ENCODE results near the gene NT5DC3.

NT5DC3 gene

GRCh38 chr12:103758310-103759089, 82.5 kb downstream of the NT5DC3 start:
- FAIRE-seq: no peak

GRCh38 chr12:103757248-103757647, 83.8 kb downstream of the NT5DC3 start:
- no peak for DNase-seq (ENCODE audit: insufficient read length, low spot score)
- FAIRE-seq: no peak

More at GRCh38 chr12:103758310-103759089, 82.5 kb downstream of the NT5DC3 start:
- DNase-seq (ENCODE audit: insufficient read length, low spot score): no peak

DNA sequence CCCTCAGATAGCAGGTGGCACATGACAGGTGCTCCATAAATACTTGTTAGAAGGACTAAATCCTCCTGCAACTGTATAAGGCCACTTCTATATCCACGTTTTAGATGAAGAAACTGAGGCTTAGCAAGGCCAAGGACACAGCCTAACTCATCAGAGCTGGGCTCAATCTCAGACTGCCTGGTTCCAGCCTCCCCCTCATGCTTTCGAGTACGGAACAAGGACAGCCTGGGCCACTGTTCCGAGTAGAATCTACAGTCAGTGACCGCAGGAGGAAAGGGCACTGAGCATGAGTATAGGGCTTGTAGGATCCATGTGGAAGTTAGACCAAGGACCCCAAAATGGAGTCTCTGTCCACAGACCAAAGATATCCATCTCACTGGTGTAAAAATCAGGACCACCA, 84.6 kb downstream of the NT5DC3 start:
- no peak for FAIRE-seq
- no peak for DNase-seq (ENCODE audit: insufficient read length, low spot score)

DNA sequence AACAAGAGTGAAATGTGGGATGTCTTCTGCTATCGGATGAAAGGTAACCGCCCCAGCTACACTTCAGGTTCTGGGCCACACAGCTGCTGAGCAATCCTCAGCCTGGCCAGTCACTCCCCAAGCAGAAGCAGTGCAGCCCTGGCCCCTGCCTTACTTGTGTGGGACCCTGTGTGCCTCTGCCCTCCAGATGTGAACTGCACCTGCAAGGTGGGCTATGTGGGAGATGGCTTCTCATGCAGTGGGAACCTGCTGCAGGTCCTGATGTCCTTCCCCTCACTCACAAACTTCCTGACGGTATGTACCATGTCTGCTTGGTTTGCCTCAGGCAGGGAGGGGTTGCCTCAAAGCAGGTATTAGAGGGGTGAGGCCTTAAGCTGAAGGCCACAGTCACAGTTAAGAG, 85.6 kb downstream of the NT5DC3 start:
- FAIRE-seq: no peak
- DNase-seq (ENCODE audit: insufficient read length, low spot score): no peak

DNA sequence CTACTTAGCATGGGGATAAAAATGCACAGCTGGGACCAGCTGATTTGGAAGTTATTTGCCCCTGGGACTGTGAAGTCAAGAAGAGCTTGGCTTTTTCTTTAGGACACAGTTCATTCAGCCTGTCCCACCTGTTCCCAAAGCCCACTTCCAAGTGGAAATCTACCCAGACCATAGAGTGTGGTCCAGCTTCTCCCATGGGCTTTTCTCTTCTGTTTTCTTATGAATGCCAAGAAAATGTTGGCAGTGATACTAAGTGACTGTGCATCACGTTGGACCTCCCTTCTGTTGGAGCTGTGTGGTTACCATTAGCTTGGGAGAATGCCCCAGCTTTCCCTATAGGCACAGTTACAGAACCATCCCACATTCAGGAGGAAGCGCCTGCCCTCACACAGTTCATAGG, 89.4 kb downstream of the NT5DC3 start:
- no peak for FAIRE-seq
- no peak for DNase-seq (ENCODE audit: insufficient read length, low spot score)

DNA sequence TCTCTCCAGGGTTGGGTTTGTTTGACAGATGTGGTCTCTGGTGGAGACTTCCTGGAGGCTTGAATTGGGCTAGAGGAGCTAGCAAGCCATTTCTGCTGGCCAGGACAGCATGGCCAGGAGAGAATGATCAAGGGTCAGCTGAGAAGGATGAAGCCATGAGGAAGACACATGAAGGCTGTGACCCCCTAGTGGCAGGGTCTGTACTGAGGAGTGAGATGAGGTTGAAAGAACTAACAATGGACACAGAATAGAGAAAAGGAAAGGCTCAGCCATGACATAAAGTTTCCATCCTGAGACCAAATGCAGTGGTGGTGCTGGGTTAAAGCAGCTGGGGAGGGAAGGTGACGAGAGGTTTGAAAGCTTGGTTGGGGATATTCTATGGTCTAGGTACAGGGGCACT, 89.9 kb downstream of the NT5DC3 start:
- FAIRE-seq (no peak), DNase-seq (ENCODE audit: insufficient read length, low spot score) (no peak)

DNA sequence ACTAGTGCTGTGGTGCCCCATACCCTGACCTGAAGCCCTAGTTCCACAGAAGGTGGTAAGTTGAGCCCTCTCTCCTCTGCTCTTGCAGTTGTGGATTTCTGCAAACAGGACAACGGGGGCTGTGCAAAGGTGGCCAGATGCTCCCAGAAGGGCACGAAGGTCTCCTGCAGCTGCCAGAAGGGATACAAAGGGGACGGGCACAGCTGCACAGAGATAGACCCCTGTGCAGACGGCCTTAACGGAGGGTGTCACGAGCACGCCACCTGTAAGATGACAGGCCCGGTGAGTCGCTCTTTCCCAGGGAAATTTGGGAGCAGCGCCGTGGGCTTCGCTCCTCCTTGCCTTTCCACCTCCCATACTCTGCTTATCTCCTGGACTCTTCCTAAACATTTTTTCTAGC, 92.2 kb downstream of the NT5DC3 start:
- DNase-seq (ENCODE audit: insufficient read length, low spot score) (no peak), FAIRE-seq (no peak)

DNA sequence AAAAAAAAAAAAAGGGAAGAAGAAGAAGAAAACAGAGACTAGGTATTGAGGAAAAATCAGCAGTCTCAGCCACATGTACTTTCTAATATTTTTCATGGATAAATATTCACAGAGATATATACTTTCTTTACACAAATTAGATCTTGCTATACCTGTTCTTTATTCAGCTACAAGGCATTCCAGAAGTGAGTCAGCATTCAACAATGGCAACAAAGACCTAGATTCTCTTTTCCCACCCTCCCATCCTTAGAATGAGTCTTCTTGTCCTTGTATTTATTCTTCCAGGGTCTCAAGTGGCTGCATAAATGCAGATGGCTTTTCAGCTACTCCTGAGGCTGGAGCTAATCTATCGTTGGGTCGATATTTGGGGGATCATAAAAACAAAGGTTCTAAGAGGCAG, 93.0 kb downstream of the NT5DC3 start:
- no peak for FAIRE-seq
- DNase-seq (ENCODE audit: insufficient read length, low spot score): no peak

- FAIRE-seq (no peak), DNase-seq (ENCODE audit: insufficient read length, low spot score) (no peak)
Observed at GRCh38 chr12:103745962-103746361, 95.1 kb downstream of the NT5DC3 start.

DNA sequence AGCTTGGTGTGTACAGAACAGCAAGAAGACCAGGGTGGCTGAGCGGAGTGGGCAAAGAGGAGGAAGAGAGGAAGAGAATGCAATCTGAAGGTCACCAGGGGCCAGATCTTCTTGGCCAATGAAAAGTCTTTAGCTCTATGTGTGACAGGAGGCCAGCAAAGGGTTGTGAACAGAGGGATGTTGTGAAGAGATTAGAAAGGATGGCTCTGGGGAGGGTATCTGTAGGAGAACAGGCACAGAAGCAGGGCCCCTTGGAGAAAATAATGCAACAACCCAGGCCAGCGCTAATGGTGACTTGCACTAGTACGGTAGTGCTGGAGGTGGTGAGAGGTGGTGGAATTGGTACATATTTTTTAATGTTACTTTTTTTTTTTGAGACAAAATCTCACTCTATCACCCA, 97.2 kb downstream of the NT5DC3 start:
- FAIRE-seq: no peak

GRCh38 chr12:103742349-103742932, 98.6 kb downstream of the NT5DC3 start:
- FAIRE-seq (no peak), DNase-seq (ENCODE audit: insufficient read length, low spot score) (no peak)

More for the DNA sequence above, 97.2 kb downstream of the NT5DC3 start:
- no peak for DNase-seq (ENCODE audit: insufficient read length, low spot score)

GRCh38 chr12:103737881-103738280, 103.2 kb downstream of the NT5DC3 start:
- no peak for DNase-seq (ENCODE audit: insufficient read length, low spot score)
- no peak for FAIRE-seq

GRCh38 chr12:103736572-103736971, 104.5 kb downstream of the NT5DC3 start:
- no peak for DNase-seq (ENCODE audit: insufficient read length, low spot score)
- no peak for FAIRE-seq

GRCh38 chr12:103735291-103735690, 105.7 kb downstream of the NT5DC3 start:
- DNase-seq (ENCODE audit: insufficient read length, low spot score) (no peak), FAIRE-seq (no peak)

DNA sequence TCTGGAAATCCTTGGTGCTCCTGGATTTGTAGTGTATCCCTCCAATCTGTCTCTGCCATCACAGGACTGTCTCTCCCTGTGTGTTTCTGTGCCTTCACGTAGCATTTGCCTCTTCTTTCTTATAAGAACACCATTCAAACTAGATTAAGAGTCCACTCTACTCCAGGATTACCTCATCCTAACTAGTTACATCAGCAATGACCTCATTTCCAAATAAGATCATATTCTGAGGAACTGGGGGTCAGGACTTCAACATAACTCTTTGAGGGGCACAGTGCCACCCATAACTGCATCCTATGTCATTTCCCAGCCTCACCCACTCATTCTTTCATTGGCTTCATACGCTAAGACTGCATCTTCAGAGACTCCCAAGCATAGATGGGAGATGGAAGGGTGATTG, 106.2 kb downstream of the NT5DC3 start:
- DNase-seq (ENCODE audit: insufficient read length, low spot score) (no peak), FAIRE-seq (no peak)

DNA sequence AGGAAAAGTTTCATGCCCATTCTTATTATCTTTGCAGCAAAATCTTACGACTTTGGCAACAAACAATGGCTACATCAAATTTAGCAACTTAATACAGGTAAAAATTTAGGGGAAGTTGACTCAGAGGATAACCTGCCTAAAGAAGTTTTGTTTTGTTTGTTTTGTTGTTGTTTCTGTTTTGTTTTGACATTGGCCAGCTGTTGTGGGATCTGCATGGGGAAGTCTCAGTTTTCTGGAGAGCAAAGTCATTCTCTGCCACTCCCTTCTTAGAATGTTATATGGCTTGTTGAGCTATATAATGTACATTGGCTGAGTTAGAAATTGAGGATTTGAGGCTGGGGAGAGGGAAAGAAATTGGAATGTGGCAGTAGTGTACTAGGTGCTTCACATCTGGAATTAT, 109.5 kb downstream of the NT5DC3 start:
- DNase-seq (ENCODE audit: insufficient read length, low spot score) (no peak), FAIRE-seq (no peak)

- no peak for DNase-seq (ENCODE audit: insufficient read length, low spot score)
- no peak for FAIRE-seq
Observed at GRCh38 chr12:103729499-103729898, 111.5 kb downstream of the NT5DC3 start.

DNA sequence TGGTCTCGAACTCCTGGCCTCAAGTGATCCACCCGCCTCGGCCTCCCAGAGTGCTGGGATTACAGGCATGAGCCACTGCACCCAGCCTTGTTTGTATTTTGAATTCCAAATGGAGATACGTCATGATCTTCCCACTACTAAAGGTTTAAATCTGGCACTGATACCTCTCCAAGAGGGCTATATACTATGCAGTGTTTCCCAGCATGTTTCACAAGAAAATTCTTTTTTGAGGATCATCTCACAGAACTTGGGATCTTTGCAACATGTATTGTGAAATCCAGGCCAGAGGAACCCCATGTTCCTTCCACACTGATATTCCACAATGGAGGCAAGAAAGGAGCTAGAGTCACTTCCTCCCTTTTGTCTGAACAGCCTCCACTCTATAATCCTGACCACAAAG, 112.7 kb downstream of the NT5DC3 start:
- DNase-seq (ENCODE audit: insufficient read length, low spot score): no peak
- no peak for FAIRE-seq

DNA sequence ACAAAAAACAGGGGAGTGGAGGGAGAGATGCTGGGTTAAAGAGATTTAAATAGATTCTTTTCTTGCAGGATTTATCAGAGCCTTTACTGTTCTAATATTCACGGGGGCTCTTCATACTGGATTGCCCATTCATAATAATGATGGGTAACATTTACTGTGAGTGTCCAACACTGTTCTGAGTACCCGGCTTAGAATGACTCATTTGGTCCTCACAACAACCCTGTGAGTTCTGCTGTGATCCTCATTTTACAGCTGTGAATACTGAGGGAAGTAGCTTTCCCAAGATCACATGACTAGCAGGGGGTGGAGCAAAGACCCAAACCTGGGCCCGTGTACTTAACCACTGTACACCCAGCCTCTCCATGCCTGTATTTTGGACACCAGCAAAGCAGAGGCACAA, 113.4 kb downstream of the NT5DC3 start:
- no peak for DNase-seq (ENCODE audit: insufficient read length, low spot score)
- no peak for FAIRE-seq

- DNase-seq (ENCODE audit: insufficient read length, low spot score) (no peak), FAIRE-seq (no peak)
Observed at GRCh38 chr12:103725398-103725797, 115.6 kb downstream of the NT5DC3 start.
